Cardiac muscle cell (in vitro differentiated cells and primary cell): ENCODE results near the gene DOHH. TPM values are rescaled to one million over a fixed set of nuclear protein-coding genes. Genes with fewer than 3 reads are reported as not detected.

Experiments used
- DNase-seq, 2 donors: peaks; one replicate each; pipeline versions ENCODE4 v3.0.0 to v3.0.0-alpha.2; 2010 to 2017; ENCODE audit warnings: low read depth in 1 of 2, low spot score in 1 of 2
- H3K27ac ChIP-seq: fragments of 200-600 bp; sonication (generic); 2 replicates; pipeline ENCODE4 v1.5.1; 2016
- H3K27me3 ChIP-seq: fragments of 200-600 bp; sonication (generic); 2 replicates; pipeline ENCODE4 v1.6.0; 2016; ENCODE audit warnings: control low read depth
- H3K36me3 ChIP-seq: fragments of 200-600 bp; sonication (generic); 2 replicates; pipeline ENCODE4 v1.5.1; 2016; ENCODE audit warnings: control low read depth
- H3K4me1 ChIP-seq: fragments of 200-600 bp; sonication (generic); 2 replicates; pipeline ENCODE4 v1.8.1; 2017; ENCODE audit warnings: low read depth, mild to moderate bottlenecking, mixed run types
- H3K4me3 ChIP-seq: fragments of 200-600 bp; sonication (generic); 2 replicates; pipeline ENCODE4 v1.5.1; 2016; ENCODE audit warnings: mild to moderate bottlenecking
- H3K9me3 ChIP-seq: fragments of 200-600 bp; sonication (generic); 2 replicates; pipeline ENCODE4 v1.5.1; 2017; ENCODE audit warnings: low read depth, mild to moderate bottlenecking, control low read depth
- CTCF ChIP-seq: IDR thresholded peaks from 2 replicates; pipeline ENCODE4 v1.5.1; 2012; ENCODE audit warnings: low read depth, mild to moderate bottlenecking, low read length
- polyA plus RNA-seq: library from polyadenylated mRNA; unstranded; fragments of >200 nt; fragmentation: Nextera tagmentation; extraction: Ambion mirVana; gene quantifications from 2 replicates; pipeline ENCODE4 v1.2.1, GENCODE V29; 2016
- total RNA-seq: library from RNA; depleted of rRNA; stranded (reverse); fragments of >200 nt; gene quantifications from 2 replicates; pipeline ENCODE4 v1.2.3, GENCODE V29; 2016

The DOHH gene
- total and polyA plus RNA-seq, 2 experiments from 2014 or later = 16.2 to 21.0 TPM

DNA sequence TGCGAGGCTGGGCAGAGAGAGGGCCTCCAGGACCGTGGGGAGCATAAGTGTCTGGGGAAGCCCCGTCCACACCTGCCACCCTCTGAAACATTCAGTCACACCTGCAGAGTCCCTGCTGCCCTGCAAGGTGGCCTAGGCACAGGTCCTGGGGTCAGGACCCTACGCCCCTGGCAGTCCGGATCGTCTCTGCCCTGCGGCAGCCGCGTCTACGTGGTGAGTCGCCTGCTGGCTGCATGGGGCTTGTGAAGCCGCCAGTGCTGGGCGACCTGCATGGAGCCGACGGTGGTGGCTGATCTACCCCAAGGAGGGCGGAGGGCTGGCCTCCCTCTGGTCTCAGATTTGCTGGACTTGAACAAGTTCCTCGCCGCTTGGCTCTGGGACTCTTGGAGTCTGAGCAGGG is 18.7 kb upstream of the DOHH start:
- no peak for TF ChIP-seq CTCF
- Histone ChIP-seq H3K27me3 (no peaks in the 10 kb centered on the region), H3K27ac (no peak overlapping the region), H3K36me3 (peaks cover 7% of the 10 kb centered on the region), H3K4me1 (no peaks in the 10 kb centered on the region), H3K9me3 (no peaks in the 10 kb centered on the region), H3K4me3 (no peak overlapping the region)
- no peak for DNase-seq

- no peak for DNase-seq
- no peaks in the 10 kb centered on the region for H3K4me1 ChIP-seq
- no peak for TF ChIP-seq CTCF
- H3K27ac ChIP-seq = no peak overlapping the region
- no peaks in the 10 kb centered on the region for H3K27me3 ChIP-seq
- H3K9me3 ChIP-seq = no peaks in the 10 kb centered on the region
- no peak overlapping the region for H3K4me3 ChIP-seq
- peaks cover 4% of the 10 kb centered on the region for H3K36me3 ChIP-seq
Observed at GRCh38 chr19:3518659-3519058, 18.2 kb upstream of the DOHH start.

DNA sequence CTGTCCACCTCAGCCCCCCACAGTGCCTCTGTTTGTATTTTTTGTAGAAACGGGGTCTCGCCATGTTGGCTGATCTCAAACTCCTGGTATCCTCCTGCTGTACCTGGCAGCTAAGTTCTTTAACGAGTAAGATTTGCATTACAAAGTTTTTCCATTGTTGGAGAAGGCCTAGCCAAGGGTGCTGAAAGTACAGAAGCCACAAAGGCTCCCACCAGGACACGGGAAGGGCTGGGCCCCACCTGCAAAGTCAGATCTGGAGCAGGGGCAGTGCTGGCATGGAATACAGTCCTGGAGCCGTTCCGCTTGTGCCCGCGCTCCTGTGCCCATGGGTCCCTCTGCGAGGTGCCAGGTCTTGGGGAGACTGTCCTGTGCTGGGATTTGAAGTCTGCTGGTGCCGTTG is 17.8 kb upstream of the DOHH start:
- no peak for TF ChIP-seq CTCF
- Histone ChIP-seq H3K27ac (no peak overlapping the region), H3K27me3 (no peaks in the 10 kb centered on the region), H3K4me3 (no peak overlapping the region), H3K4me1 (no peaks in the 10 kb centered on the region), H3K9me3 (no peaks in the 10 kb centered on the region), H3K36me3 (no peaks in the 10 kb centered on the region)
- DNase-seq = no peak

DNA sequence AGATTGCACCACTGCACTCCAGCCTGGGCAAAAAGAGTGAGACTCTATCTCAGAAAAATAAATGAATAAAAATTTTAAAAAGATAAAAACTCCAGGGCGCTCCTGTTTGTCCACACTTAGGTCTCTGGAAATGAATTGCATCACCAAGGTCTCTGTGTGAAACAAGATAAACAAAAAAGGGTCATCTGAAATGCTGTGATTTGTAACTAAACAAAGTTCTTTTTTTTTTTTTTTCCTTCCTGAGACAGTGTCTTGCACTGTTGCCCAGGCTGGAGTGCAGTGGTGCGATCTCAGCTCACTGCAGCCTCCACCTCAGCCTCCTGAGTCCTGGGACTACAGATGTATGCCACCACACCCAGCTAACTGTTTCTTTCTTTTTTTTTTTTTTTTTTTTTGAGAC is 17.2 kb upstream of the DOHH start:
- no peaks in the 10 kb centered on the region for H3K4me1 ChIP-seq
- no peaks in the 10 kb centered on the region for H3K9me3 ChIP-seq
- H3K27me3 ChIP-seq = no peaks in the 10 kb centered on the region
- no peak overlapping the region for H3K27ac ChIP-seq
- TF ChIP-seq CTCF = no peak
- DNase-seq = no peak
- H3K36me3 ChIP-seq = no peaks in the 10 kb centered on the region
- no peak overlapping the region for H3K4me3 ChIP-seq

DNA sequence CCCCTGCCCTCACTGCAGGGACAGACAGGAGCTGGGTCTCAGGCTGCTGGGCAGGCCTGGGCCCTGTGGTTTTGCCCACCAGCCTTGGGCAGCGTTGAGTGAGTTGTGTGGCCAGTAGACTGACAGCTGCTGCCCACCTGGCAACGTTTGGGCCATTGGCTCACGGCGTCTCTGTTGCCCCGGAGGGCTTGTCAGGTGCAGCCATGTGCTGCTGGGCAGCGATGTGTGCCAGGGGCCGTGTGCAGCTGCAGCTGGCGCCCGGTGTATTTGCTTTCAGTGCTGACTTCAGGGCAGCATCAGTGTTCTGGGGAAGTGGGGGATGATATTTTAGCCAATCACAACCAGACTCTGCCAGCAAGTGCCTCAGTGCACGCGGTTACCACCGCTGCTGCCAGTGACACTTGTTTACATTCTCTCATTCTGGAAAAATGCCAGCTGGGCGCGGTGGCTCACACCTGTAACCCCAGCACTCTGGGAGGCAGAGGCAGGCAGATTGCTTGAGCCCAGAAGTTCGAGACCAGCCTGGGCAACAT is 16.3 kb upstream of the DOHH start:
- no peak overlapping the region for H3K4me3 ChIP-seq
- H3K27ac ChIP-seq = no peak overlapping the region
- no peak for TF ChIP-seq CTCF
- no peaks in the 10 kb centered on the region for H3K27me3 ChIP-seq
- H3K9me3 ChIP-seq = no peaks in the 10 kb centered on the region
- no peaks in the 10 kb centered on the region for H3K4me1 ChIP-seq
- no peaks in the 10 kb centered on the region for H3K36me3 ChIP-seq
- DNase-seq = no peak

DNA sequence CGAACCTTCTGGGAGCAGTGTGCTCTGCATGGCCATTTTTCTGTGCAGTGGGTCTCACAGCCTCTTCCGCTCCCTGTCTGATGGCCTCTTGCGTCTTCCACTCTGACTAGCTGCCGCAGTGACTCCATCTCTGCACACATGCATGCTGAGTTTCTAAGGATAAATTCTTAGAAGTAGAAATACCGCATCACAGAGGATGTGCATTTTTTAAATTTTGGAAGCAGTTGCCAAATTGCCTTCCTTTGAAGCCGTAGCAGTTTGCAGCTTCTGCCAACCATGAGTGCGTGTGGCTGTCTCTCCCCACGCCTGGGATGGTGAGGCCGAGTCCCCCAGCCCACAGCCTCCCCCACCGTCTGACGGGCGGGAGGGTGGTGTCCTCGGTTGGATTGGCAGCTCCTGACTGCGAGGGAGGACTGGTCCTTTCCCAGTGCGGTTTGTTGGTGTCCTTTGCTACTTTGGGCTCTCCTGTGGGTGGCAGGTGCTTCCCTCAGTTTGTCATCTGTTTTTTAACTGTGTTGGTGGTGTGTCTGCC is 15.5 kb upstream of the DOHH start:
- DNase-seq = no peak
- Histone ChIP-seq H3K27me3 (no peaks in the 10 kb centered on the region), H3K4me1 (no peaks in the 10 kb centered on the region), H3K27ac (no peak overlapping the region), H3K9me3 (no peaks in the 10 kb centered on the region), H3K4me3 (no peak overlapping the region), H3K36me3 (no peaks in the 10 kb centered on the region)
- no peak for TF ChIP-seq CTCF
